ENCODE results near the gene AFAP1L2.

GRCh38 chr10:114252883-114253282 is 151.4 kb downstream of the AFAP1L2 start:
- TF ChIP-seq, protein P1, sequence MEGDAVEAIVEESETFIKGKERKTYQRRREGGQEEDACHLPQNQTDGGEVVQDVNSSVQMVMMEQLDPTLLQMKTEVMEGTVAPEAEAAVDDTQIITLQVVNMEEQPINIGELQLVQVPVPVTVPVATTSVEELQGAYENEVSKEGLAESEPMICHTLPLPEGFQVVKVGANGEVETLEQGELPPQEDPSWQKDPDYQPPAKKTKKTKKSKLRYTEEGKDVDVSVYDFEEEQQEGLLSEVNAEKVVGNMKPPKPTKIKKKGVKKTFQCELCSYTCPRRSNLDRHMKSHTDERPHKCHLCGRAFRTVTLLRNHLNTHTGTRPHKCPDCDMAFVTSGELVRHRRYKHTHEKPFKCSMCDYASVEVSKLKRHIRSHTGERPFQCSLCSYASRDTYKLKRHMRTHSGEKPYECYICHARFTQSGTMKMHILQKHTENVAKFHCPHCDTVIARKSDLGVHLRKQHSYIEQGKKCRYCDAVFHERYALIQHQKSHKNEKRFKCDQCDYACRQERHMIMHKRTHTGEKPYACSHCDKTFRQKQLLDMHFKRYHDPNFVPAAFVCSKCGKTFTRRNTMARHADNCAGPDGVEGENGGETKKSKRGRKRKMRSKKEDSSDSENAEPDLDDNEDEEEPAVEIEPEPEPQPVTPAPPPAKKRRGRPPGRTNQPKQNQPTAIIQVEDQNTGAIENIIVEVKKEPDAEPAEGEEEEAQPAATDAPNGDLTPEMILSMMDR (IDR thresholded peaks at IDR 0.05; ENCODE audit: insufficient read depth, low read length, poor library complexity, severe bottlenecking) = no peak
- no peak for TF ChIP-seq EZH2phosphoT487 (conservative IDR thresholded peaks at IDR 0.05; ENCODE audit: low read length)

All from SU-DHL-6 (cell line).